ENCODE data around the gene RHEB.

- TF ChIP-seq CTCF (IDR thresholded peaks at IDR 0.05; ENCODE audit: low read depth, low read length) (no peak), EZH2phosphoT487 (IDR thresholded peaks at IDR 0.05; ENCODE audit: low read depth) (no peak)
Measured at GRCh38 chr7:151537818-151538561, 18.3 kb upstream of the RHEB start.
